Parathyroid adenoma (tissue), 2 donors: ENCODE results near the gene C1QTNF6.

Source experiments
- H2AFZ ChIP-seq: fragments of 300-600 bp; sonication (generic); one replicate; pipeline ENCODE4 v1.7.0; 2017; ENCODE audit warnings: antibody characterized with exemption, mild to moderate bottlenecking
- H3K27ac ChIP-seq: fragments of 300-600 bp; sonication (generic); one replicate; pipeline ENCODE4 v1.7.0; 2017
- H3K27me3 ChIP-seq: fragments of 300-600 bp; sonication (generic); one replicate; pipeline ENCODE4 v1.7.0; 2017; ENCODE audit warnings: low read length; ENCODE audit not compliant: control insufficient read depth, insufficient read depth
- H3K36me3 ChIP-seq: fragments of 300-600 bp; sonication (generic); one replicate; pipeline ENCODE4 v1.7.0; 2017; ENCODE audit warnings: low read length; ENCODE audit not compliant: control insufficient read depth, insufficient read depth
- H3K4me1 ChIP-seq: fragments of 300-600 bp; sonication (generic); one replicate; pipeline ENCODE4 v1.7.0; 2017; ENCODE audit warnings: control low read depth
- H3K4me2 ChIP-seq: fragments of 300-600 bp; sonication (generic); one replicate; pipeline ENCODE4 v1.7.0; 2017; ENCODE audit warnings: low read length
- H3K4me3 ChIP-seq: fragments of 300-600 bp; sonication (generic); one replicate; pipeline ENCODE4 v1.7.0; 2017; ENCODE audit warnings: low read depth, low read length
- H3K79me2 ChIP-seq: fragments of 300-600 bp; sonication (generic); one replicate; pipeline ENCODE4 v1.7.0; 2017; ENCODE audit warnings: control low read depth
- H3K9ac ChIP-seq: fragments of 300-600 bp; sonication (generic); one replicate; pipeline ENCODE4 v1.7.0; 2017; ENCODE audit warnings: mild to moderate bottlenecking
- H3K9me3 ChIP-seq: fragments of 300-600 bp; sonication (generic); one replicate; pipeline ENCODE4 v1.7.0; 2017; ENCODE audit warnings: low read length; ENCODE audit not compliant: control insufficient read depth
- CTCF ChIP-seq: fragments of 300-600 bp; sonication (generic); IDR thresholded peaks from one replicate; pipeline ENCODE4 v1.7.0; 2017; ENCODE audit warnings: antibody characterized with exemption, mild to moderate bottlenecking
- donor health status: primary hyperparathyroidism.

Gene C1QTNF6

DNA sequence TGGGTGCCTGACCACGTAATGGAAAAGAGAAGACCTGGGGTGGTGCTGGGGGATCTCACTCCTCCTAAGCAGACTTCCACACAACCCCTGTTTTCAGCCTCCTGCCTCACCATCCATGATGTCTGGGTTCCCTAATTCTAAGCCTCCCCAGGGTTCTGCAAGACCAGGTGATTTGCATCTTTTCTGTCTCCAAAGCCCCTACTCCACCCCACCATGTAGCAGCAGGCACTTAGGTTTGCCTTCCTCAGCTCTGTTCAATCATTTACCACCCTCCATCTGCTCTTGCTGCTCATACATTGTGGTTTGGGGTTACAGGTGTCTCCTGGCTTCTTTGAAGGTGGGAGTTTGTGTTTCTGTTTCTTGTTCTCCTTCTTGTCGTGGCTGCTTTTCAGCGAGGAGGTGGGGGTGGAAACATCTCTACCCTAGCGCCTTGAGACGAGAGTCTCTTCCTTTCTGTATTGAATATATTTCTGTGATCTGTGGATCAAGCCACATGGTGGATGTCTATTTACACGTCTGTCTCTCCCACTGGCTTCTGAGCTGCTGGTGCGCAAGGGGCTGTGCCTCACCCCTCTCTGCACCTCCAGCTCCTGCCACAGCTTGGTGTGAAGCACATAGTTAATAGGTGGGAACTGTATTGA lies 30.8 kb upstream of the C1QTNF6 start:
- H3K79me2 ChIP-seq: no peaks in the 10 kb centered on the region
- no peak overlapping the region for H2AFZ ChIP-seq
- no peak overlapping the region for H3K4me3 ChIP-seq
- H3K9ac ChIP-seq: no peak overlapping the region
- no peak overlapping the region for H3K27ac ChIP-seq
- H3K4me1 ChIP-seq: no peaks in the 10 kb centered on the region
- TF ChIP-seq CTCF: no peak
- H3K9me3 ChIP-seq: no peaks in the 10 kb centered on the region
- no peaks in the 10 kb centered on the region for H3K36me3 ChIP-seq
- no peak overlapping the region for H3K4me2 ChIP-seq
- H3K27me3 ChIP-seq: no peaks in the 10 kb centered on the region

- no peaks in the 10 kb centered on the region for H3K79me2 ChIP-seq
- H3K9me3 ChIP-seq: no peaks in the 10 kb centered on the region
- H3K4me3 ChIP-seq: no peak overlapping the region
- H3K9ac ChIP-seq: no peak overlapping the region
- TF ChIP-seq CTCF: no peak
- H2AFZ ChIP-seq: no peak overlapping the region
- H3K36me3 ChIP-seq: no peaks in the 10 kb centered on the region
- H3K4me1 ChIP-seq: no peaks in the 10 kb centered on the region
- H3K27ac ChIP-seq: no peak overlapping the region
- H3K27me3 ChIP-seq: no peaks in the 10 kb centered on the region
- no peak overlapping the region for H3K4me2 ChIP-seq
Observed at GRCh38 chr22:37218399-37218770, 30.3 kb upstream of the C1QTNF6 start.

GRCh38 chr22:37215890-37216289 lies 27.8 kb upstream of the C1QTNF6 start:
- no peaks in the 10 kb centered on the region for H3K79me2 ChIP-seq
- H3K27me3 ChIP-seq: no peaks in the 10 kb centered on the region
- H3K4me1 ChIP-seq: no peaks in the 10 kb centered on the region
- no peak overlapping the region for H3K27ac ChIP-seq
- H3K36me3 ChIP-seq: no peaks in the 10 kb centered on the region
- no peak overlapping the region for H2AFZ ChIP-seq
- no peak overlapping the region for H3K4me2 ChIP-seq
- H3K4me3 ChIP-seq: no peak overlapping the region
- no peak overlapping the region for H3K9ac ChIP-seq
- TF ChIP-seq CTCF: no peak
- no peaks in the 10 kb centered on the region for H3K9me3 ChIP-seq

DNA sequence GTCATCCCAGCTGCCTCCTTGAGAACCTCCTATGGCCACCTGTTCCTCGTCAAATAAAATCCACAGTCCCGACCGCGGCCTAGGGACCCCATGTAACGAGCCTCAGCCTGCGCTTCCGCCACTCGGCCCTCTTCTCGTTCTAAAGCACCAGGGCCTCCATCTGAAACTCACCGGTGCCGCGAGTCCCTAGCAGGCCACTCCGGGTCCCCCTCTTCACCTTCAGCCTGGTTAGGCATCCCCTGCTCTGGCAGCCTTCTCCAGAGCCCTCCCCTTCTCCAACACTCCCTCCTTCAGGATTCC lies 26.6 kb upstream of the C1QTNF6 start:
- H3K27ac ChIP-seq: no peak overlapping the region
- no peaks in the 10 kb centered on the region for H3K4me1 ChIP-seq
- H3K4me3 ChIP-seq: no peak overlapping the region
- no peaks in the 10 kb centered on the region for H3K36me3 ChIP-seq
- TF ChIP-seq CTCF: no peak
- H3K9ac ChIP-seq: no peak overlapping the region
- no peaks in the 10 kb centered on the region for H3K79me2 ChIP-seq
- H3K27me3 ChIP-seq: no peaks in the 10 kb centered on the region
- no peak overlapping the region for H2AFZ ChIP-seq
- H3K9me3 ChIP-seq: no peaks in the 10 kb centered on the region
- no peak overlapping the region for H3K4me2 ChIP-seq

DNA sequence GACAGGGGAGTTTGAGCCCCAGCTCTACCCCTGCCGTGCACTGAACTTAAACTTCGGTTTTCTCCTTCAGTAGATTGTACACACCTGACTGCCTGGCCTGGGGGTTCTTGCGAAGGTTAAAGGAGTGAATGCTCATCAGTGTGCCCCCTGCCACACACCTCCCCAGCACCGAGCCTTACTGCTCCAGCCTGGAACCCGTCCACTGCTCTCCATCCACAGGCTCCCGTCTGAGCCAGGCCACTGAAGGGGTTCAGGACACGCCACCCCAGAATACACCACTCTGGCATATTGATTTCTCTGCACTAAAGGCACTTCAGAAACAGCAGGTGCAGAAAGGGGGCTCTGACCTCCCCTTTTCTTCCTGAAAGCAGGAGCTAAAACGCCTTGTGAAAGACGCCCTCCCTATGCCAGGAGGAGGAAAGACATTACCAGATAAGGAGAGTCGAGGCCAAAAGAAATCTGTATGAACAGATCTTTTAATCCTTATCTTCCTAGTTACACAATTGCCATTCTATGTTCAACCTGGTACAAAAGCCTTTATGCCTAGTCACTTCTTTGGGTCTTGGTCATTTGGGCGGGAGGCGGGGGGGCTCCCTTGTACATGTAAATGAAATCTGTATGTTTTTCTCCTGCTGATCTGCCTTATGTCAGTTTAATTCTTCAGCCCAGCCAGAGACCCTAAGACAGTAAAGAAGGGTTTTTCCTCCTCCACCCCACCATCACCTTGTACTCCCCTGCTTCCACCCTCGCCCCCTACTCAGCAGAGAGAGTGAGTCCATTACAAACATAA lies 26.1 kb upstream of the C1QTNF6 start:
- Histone ChIP-seq H3K4me2 (no peak overlapping the region), H3K4me3 (no peak overlapping the region), H3K27me3 (no peaks in the 10 kb centered on the region), H3K79me2 (no peaks in the 10 kb centered on the region), H3K9ac (no peak overlapping the region), H3K36me3 (no peaks in the 10 kb centered on the region), H3K27ac (no peak overlapping the region), H3K9me3 (no peaks in the 10 kb centered on the region), H3K4me1 (no peaks in the 10 kb centered on the region), H2AFZ (no peak overlapping the region)
- no peak for TF ChIP-seq CTCF
